ENCODE data around the gene PANX1.
A peak's percentile ranks its signal among the peaks of the same experiment; 100 is the strongest.
"Not testable (repeated sequence)": the region's sequence is repeated elsewhere in the genome, so short reads cannot be mapped to it uniquely, and the experiment has no call there.

Gene PANX1, protein sequence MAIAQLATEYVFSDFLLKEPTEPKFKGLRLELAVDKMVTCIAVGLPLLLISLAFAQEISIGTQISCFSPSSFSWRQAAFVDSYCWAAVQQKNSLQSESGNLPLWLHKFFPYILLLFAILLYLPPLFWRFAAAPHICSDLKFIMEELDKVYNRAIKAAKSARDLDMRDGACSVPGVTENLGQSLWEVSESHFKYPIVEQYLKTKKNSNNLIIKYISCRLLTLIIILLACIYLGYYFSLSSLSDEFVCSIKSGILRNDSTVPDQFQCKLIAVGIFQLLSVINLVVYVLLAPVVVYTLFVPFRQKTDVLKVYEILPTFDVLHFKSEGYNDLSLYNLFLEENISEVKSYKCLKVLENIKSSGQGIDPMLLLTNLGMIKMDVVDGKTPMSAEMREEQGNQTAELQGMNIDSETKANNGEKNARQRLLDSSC

DNA sequence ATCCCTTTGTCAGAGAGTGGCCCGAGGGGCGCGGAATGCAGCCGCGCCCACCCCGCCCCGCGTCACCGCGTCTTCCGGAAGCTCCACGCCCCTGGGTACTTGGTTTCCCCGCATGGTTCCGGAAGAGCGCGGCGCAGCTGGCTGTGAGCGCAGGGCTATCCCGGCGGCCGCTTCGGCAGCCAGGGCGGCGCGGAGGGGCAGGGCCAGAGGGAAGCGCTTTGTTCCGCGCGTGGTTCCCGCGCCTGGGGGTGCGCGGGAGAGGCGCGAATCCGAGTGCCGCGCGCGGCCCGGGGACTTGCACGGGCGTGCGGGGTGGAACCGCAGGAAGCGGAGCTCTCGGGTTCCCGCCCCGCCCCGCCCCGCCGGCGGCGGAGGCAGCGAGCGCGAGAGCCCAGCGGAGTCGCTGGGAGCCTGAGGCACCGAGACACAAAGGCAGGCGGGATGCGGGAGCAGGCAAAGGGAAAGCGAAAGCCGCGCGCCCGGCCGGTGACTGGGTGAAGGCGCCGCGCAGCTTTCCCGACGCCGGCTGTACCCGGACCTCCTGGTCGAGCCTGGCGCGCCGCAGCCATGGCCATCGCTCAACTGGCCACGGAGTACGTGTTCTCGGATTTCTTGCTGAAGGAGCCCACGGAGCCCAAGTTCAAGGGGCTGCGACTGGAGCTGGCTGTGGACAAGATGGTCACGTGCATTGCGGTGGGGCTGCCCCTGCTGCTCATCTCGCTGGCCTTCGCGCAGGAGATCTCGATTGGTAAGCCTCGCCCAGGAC lies at the start of gene PANX1:
Gene PANX1, plus strand, starts transcription at position 96 of the 766 bp plus-strand sequence. Its CDS starts 472 bp downstream, at position 568.
- peak; percentile 51 to 58 for DNase-seq (ENCODE audit: low read depth in 2 of 2)

DNA sequence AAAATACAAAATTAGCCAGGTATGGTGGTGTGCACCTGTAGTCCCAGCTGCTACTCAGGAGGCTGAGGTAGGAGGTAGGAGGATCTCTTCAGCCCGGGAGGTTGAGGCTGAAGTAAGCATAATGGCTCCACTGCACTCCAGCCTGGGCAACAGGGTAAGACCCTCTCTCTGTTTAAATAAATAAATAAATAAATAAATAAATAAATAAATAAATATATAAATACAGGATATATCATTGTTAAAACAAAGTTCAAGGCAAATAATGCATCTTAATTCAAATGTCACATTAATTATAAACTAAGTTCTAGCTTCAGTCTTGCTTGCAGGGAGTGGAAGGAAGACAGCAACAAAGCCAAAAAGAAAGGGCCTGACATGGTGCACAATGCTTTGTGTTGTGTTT lies 44.5 kb upstream of the PANX1 start:
- DNase-seq (ENCODE audit: low read depth in 2 of 2): no peak

DNA sequence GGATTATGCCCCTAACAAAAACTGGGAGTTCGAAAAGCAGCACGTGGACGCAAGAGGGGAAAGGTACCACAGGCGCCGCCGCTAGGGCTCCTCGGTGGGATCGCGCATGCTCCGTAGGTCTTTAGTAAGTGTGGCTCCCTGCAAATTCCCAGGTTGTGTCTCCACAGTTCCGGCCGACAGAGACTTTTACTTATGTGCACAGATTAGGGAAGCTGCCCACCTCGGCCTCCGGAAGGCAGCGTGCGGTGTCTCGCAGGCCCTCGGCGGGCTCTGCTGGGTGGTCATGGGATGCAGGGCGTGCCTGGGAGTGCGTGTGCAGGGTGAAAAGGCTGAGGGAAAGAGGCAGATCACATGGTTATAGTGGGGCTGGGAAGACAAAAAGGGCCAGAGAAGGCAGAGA lies 39.7 kb upstream of the PANX1 start:
- DNase-seq (ENCODE audit: low read depth in 2 of 2): no peak

DNA sequence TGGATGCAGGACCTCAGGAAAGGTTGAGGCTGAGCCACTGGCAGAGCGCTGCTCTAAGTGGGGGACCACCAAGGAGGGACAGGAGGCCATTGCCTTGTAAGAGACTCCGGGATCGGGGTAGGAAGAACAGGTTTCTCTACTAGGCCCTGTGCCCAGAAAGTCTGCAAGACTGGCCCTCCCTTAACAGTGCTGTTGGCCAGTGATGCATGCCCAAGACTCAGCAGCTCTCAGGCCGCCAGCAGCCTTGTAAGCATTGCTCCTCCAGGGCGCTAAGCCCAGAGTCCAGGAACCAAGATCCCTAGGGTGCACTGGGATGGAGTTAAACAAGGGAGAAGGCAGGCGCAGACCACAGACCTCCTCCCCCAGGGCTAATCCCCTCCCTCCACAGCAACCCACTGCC lies 39.3 kb upstream of the PANX1 start:
- DNase-seq (ENCODE audit: low read depth in 2 of 2): no peak

DNA sequence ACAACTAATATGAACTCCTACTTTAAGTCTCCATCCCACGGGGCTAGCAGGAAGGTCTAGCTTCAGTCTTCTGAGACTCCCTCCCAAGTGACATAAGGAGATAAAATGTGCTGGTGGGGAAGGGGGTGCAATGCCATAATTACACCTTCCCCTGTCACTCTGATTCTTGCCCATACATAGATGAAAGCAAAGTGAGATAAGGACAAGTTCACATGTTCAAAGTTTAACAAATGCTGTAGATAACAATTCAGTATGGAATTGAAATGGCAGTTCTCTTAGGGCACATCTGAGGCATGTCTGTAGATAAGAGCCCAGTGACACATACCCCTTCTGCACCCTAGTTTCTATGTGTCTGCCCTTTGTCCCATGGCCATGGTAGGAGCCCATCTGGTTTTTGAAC lies 38.2 kb upstream of the PANX1 start:
- DNase-seq (ENCODE audit: low read depth in 2 of 2): no peak

DNA sequence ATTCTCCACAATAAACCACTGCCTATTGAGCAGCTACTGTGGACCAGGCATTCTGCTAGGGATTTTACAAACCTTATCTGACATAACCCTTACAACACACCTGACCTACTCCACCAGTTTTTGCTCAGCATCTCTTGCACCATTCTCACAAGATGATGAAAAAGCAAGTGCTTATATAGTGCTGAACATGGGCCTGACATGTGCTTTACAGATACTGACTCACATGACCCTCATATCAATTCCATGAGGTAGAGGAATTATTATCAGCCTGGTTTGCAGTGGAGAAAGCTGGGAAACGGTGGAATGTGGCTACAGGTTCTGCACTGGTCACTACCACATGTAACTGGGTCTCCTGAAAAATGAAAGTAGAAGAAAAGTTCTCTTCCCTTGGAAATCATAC lies 37.5 kb upstream of the PANX1 start:
- no peak for DNase-seq (ENCODE audit: low read depth in 2 of 2)

DNA sequence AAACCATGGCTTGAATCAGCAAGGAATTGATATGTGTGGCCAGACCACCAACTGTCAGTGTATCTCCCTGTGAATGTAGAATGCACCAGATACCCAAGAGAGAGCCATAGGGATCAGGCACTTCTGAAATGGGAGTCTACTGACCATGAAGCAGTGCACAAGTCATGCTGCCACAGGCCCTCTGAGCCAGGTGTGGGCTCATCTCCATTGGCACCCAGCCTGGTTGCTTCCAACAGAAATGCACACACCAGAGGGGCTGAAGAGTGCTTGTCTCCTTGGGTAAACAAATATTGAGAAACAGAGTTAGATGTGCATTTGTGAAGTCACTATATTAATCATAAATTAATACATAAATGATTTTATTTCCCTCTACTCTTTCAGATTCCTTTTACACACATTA lies 28.4 kb upstream of the PANX1 start:
- no peak for DNase-seq (ENCODE audit: low read depth in 2 of 2)

DNA sequence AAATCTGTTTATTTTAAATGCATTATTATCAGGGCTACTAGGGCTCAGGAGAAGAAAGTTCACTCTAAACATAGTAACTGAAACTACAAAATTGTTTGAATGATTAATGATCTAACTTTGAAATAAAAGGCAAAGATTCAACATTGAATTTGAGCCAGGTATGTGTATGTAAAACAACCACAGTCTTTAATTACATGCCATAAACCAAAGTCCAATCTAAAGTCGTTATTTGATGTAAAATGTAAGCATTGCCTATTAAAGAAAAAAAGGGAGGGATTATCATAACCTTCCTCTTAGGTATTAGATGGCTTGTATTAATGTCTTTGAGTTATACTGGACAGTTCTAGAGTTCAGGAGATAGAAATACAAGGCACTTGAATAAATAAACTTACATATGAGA lies 25.2 kb upstream of the PANX1 start:
- no peak for DNase-seq (ENCODE audit: low read depth in 2 of 2)

DNA sequence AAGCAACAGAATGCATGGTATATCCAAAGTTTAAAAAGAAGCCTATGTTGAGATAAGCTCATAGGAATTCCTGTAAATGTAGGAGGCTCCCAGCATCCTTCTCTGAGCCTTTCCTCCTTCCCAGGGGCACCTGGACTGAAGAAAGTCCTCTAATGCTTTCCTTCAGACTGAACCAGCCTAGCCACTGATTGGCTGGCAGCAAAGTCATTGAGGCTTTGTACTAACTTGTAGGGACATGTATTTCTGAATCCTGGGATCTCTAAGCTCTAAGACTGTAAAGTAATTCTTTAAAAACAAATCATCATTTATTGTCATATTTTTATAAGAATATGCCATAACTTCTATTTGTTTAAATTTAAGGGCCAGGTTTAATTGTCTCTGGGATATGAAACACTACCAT lies 23.9 kb upstream of the PANX1 start:
- DNase-seq (ENCODE audit: low read depth in 2 of 2): no peak

DNA sequence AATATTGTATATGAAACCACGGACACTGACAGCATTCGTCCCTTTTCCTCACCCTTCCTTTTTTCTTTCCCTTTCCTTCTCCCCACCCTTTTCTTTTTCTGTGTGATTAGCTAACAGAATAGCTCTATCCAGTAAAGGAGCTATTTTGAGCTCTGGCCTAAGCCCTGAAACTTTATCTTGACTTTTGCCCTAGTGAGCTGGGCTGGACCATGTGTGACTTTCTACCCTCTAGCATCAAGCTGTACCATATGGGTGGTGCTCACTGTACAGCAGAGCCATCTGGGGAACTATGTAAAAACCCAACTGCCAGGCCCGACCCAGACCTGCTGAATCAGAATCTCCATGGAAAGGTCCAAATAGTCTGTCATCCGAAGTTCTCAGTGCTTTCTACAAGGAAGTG lies 21.9 kb upstream of the PANX1 start:
- no peak for DNase-seq (ENCODE audit: low read depth in 2 of 2)

DNA sequence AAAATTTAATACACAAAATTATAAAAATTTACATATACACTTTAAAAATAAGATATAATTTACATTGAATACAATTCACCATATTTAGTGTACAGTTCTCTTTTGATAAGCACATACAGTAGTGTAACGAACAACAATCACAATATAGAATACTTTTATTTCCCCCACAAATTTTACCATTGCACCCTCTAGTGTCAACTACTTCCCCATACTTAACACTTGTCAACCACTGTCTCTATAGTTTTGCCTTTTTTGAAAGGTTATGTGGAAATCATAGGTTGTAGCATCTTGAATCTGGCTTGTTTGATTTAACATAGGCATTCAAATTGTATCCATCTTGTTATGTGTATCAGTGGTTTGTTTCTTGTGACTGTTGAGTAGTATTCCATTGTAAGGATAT lies 21.3 kb upstream of the PANX1 start:
- DNase-seq (ENCODE audit: low read depth in 2 of 2): no peak

DNA sequence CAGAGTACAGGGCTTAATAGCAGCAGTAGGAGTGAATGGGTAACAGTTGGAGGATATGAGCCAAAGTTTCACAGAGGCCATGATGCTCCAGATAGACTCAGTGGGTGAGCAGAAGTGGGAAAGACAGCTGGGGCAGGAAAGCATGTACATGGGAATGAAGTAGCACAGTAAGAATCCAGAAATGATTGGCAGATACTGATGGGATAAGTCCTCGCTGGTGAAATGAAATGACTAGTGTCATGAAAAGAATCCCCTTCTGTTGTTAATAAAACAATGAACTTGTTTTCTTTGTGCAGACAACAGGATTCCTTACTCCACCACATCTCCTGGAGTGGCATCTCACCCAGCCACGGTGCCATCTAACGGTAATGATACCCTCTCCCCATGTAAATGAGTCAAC lies 17.4 kb upstream of the PANX1 start:
- DNase-seq (ENCODE audit: low read depth in 2 of 2): no peak

DNA sequence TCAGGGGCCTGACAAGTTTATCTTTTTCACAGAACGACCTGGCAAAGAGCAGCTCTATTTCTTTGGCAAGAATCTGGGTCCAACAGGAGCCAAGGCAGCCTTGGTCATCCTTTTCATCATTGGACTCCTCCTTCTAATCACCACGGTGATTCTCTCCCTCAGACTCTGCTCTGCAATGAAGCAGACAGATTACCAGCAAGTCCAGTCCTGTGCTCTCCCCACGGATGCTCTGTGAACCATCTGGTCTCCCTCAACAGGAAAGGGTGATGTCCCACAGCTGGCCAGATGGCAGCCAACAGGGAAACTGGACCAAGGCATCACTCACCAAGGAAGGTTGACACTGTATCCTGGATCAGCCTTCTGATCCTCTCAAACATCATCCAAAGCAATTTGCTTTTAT lies 17.0 kb upstream of the PANX1 start:
- no peak for DNase-seq (ENCODE audit: low read depth in 2 of 2)

DNA sequence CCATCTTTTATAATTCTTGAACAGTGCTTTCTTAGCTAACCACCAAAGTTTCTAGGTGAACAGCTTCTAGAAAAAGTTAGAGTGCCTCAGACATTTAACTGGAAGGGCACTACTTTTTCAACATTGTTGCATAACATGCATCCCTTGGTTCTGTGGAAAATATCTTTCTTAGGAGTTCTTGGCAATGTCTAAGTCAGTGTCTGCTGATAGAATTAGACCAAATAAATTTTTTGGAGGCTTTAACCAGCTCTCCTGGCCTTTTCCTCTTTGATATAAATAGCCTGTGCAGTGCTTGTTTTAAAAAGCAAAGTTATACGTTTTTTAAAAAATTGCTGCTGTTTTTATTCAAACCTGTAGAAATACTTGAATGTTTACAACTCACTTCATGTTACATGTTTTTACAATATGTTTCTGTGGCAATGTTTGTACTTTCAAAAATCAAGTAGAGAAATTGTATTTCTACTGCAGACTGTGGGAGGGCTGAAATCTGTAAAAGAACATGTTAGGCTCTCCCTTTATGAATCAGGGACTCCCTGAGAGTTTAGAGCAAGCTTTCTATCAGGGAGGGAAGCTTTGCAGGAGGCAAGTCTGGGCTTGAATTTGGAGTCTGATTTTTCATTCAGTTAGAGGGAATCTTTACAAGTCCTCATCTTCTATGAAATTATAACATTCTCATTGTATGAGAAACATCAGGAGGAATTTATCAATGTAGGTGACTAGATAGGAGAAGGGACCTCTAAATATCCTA lies 16.3 kb upstream of the PANX1 start:
- DNase-seq (ENCODE audit: low read depth in 2 of 2): no peak

DNA sequence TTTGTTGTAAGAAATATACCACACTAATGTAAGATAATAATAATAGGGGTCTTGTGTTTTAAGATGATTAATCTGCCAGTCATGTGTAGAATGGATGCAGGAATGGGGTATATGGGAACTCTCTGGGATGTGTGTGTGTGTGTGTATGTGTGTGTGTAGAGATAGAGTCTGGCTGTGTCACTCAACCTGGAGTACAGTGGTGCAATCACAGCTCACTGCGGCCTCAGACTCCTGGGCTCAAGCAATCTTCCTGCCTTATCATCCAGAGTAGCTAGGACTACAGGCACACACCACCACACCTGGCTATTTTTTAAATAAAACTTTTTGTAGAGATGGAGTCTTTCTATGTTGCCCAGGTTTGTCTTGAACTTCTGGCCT lies 11.5 kb upstream of the PANX1 start:
- no peak for DNase-seq (ENCODE audit: low read depth in 2 of 2)

DNA sequence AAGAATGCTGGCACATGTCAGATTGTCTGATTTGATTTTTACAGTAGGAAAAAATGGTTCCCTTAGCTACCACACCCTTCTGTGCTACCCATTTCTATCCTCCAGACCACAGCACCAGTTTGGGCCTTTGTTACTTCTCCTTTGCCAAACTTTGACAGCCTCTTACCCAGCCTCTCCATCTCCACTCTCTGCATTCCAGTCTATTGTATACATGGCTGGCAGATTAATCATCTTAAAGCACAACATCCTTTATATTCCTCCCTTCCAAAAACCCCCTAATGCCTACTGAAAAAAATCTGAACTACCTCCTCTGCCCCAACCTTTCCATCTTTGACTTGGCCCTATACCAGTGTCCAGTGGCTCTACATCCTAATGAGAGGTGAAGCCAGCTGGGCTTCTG lies 10.8 kb upstream of the PANX1 start:
- DNase-seq (ENCODE audit: low read depth in 2 of 2): no peak

DNA sequence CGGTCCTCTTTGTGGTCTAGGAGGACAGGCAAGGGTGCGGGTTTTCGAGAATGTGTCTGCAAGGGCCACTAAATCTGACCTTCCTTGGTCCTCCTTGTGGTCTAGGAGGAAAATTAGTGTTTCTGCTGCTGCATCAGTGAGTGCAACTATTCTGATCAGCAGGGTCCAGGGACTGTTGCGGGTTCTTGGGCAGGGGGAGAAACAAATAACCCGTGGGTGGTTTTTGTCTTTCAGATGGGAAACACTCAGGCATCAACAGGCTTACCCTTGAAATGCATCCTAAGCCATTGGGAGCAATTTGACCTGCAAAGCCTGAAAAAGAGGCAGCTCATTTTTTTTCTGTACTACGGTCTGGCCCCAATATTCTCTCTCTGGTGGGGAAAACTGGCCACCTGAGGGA lies 9.0 kb upstream of the PANX1 start:
- not testable (repeated sequence) for DNase-seq (ENCODE audit: low read depth in 2 of 2)

DNA sequence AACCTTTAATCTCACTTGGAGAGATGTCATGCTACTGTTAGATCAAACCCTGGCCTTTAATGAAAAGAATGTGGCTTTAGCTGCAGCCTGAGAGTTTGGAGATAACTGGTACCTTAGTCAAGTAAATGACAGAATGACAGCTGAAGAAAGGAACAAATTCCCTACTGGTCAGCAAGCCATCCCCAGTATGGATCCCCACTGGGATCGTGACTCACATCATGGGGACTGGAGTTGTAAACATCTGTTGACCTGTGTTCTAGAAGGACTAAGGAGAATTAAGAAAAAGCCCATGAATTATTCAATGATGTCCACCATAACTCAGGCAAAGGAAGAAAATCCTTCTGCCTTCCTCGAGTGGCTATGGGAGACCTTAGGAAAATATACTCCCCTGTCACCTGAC lies 8.1 kb upstream of the PANX1 start:
- not testable (repeated sequence) for DNase-seq (ENCODE audit: low read depth in 2 of 2)

DNA sequence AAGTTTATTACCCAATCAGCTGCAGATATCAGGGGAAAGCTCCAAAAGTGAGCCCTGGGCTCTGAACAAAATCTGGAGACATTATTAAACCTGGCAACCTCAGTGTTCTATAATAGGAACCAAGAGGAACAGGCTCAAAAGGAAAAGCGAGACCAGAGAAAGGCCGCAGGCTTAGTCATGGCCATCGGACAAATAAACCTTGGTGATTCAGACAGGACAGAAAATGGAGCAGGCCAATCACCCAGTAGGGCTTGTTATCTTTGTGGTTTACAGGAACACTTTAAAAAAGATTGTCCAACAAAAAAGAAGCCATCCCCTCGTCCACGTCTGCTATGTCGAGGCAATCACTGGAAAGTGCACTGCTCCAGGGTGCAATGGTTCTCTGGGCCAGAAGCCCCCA lies 7.7 kb upstream of the PANX1 start:
- no peak for DNase-seq (ENCODE audit: low read depth in 2 of 2)

DNA sequence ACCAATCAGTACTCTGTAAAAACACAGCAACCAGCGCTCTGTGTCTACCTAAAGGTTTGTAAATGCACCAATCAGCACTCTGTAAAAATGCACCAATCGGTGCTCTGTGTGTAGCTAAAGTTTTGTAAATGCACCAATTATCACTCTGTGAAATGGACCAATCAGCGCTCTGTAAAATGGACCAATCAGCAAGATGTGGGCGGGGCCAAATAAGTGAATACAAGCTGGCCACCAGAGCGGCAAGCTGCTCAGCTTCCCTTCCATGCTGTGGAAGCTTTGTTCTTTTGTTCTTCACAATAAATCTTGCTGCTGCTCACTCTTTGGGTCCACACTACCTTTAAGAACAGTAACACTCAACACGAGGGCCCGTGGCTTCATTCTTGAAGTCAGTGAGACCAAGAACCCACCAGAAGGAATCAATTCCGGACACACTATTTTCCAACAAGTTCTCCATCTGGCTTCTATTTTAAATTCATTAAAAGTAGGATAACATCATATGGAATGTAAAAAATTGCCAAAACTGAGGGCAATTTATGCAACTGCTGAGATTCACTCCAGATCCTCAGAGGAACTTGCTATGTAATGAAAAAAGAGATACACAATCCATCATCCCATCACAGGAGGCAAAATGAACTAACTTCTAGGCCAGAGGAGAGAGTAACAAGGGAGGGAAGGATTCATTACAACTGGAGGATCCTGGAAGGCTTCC lies 3.1 kb upstream of the PANX1 start:
- DNase-seq (ENCODE audit: low read depth in 2 of 2): no peak

DNA sequence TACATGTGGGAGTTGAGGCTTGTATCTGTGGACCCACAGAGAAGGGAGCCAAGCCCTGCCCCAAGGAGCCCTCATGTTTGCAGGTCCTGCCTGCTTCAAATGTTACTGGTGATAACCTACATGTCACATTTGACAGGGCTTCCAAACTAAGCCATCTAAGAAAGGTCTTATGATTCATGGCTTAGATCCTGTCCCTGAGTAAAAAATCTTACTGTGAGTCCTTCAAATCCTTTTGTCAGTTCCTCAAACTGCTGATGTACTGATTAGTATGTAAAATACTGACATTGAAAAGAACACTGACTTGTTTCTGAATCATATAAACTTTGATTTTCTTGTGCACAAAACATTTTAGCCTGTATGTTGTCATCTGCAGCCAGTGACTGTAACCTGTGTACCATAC lies 1.0 kb upstream of the PANX1 start:
- DNase-seq (ENCODE audit: low read depth in 2 of 2): no peak

DNA sequence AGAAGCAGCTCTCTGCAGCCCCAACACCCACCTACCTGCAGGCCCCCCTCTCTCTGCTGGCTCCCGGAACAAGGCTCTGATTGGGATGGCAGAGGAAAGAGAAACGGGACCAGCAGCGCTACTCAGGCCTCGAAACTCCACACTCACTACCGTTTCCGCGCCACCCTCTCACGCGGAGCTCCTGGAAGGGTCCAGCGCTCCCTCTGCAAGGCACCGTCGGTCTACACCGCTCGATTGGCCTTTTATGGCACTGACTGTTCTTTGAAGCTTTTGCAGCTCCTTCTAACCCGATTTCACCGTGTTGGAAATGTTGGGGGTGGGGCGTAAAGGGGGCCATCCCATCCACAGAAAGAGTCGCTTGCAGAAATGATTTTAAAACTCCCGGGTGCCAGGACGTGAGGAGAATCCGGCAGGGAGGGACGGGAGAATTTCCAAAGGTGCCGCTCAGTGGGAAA lies 323 bp upstream of the PANX1 start:
- DNase-seq (ENCODE audit: low read depth in 2 of 2): peak in 1 of 2 donors; percentile 14
